ENCODE measurements around the gene BOC.

DNA sequence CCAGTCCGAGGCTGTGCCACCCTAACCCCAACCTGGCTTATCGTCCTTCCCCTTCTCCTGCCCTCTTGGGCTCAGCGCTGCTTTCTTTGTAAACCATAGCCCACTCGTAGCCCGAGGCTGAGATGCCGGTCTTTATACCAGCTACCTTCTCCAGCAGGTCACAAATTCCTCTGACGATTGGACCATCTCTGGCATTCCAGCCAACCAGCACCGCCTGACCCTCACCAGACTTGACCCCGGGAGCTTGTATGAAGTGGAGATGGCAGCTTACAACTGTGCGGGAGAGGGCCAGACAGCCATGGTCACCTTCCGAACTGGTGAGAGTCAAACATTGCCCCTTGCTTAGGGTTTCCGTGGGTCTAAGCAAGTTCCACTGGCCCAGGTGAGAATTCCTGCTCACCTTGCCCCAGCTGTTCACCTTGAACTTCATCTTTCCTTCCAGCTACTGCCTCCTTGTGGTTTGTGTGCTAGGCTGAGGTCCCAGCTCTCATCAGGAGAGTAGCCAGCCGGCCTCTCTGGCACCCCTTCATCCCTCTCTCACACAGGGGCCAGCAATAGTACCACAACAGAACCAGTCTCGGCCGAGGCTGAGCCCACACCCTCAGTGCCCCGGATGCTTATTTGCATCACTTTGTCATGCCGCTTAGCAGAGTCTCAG lies 66.7 kb downstream of the BOC start:
- TF ChIP-seq, protein P1, sequence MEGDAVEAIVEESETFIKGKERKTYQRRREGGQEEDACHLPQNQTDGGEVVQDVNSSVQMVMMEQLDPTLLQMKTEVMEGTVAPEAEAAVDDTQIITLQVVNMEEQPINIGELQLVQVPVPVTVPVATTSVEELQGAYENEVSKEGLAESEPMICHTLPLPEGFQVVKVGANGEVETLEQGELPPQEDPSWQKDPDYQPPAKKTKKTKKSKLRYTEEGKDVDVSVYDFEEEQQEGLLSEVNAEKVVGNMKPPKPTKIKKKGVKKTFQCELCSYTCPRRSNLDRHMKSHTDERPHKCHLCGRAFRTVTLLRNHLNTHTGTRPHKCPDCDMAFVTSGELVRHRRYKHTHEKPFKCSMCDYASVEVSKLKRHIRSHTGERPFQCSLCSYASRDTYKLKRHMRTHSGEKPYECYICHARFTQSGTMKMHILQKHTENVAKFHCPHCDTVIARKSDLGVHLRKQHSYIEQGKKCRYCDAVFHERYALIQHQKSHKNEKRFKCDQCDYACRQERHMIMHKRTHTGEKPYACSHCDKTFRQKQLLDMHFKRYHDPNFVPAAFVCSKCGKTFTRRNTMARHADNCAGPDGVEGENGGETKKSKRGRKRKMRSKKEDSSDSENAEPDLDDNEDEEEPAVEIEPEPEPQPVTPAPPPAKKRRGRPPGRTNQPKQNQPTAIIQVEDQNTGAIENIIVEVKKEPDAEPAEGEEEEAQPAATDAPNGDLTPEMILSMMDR (IDR thresholded peaks at IDR 0.05; ENCODE audit: borderline replicate concordance, extremely low read depth, low read length, poor library complexity, severe bottlenecking) = peak; percentile 8
- no peak for TF ChIP-seq EZH2 (IDR thresholded peaks at IDR 0.05; ENCODE audit: borderline replicate concordance, low read depth, low read length, severe bottlenecking)
